ENCODE results near the gene TOGARAM2. TPM values are rescaled to one million over a fixed set of nuclear protein-coding genes. Genes with fewer than 3 reads are reported as not detected.

Gene TOGARAM2
- total and polyA plus RNA-seq, 10 of the 15 experiments (the other 5 are each of a cell fraction or from before 2014, with no cell fraction given) = 0.01 to 0.06 (median 0.03) TPM; not detected in 7

GRCh38 chr2:29057006-29057405, 75.9 kb downstream of the TOGARAM2 start:
- WGBS (ENCODE audit: insufficient coverage, insufficient replicate concordance, low lambda C conversion rate, missing lambda C conversion rate) = 64% methylated on average over 4 of the region's 4 CpGs
- H3K27ac ChIP-seq (ENCODE audit: control insufficient read depth, insufficient read depth) = no peak overlapping the region

More at GRCh38 chr2:29057006-29057405, 75.9 kb downstream of the TOGARAM2 start:
- Histone ChIP-seq H2AFZ (ENCODE audit: control insufficient read depth, low read depth, low read length) (no peak overlapping the region), H3K27me3 (replicated peaks in 1 of 2; ENCODE audit: control insufficient read depth in 2 of 2, insufficient read depth in 2 of 2, low read length in 1 of 2) (no peaks in the 10 kb centered on the region), H3K9ac (ENCODE audit: control insufficient read depth, insufficient read depth, low read length) (no peak overlapping the region), H3K9me3 (replicated peaks; ENCODE audit: control insufficient read depth, insufficient read depth, low read length) (no peaks in the 10 kb centered on the region), H3K36me3 (ENCODE audit: control insufficient read depth in 2 of 2, insufficient read depth in 2 of 2, low read length in 1 of 2) (no peaks in the 10 kb centered on the region), H3K4me1 (ENCODE audit: control insufficient read depth, insufficient read depth, low read length) (no peaks in the 10 kb centered on the region), H4K20me1 (ENCODE audit: control insufficient read depth, insufficient read depth) (no peaks in the 10 kb centered on the region), H3K4me3 (no peak overlapping the region), H3K79me2 (ENCODE audit: control insufficient read depth, insufficient read depth, low read length) (no peaks in the 10 kb centered on the region), H3K4me2 (ENCODE audit: control insufficient read depth, insufficient read depth) (no peak overlapping the region)
- ChIA-PET RAD21 (ENCODE audit: unreplicated experiment) (no interaction called here), SMC1A (ENCODE audit: uncharacterized antibody, unreplicated experiment) (interaction anchor here (1.9 kb wide), 1 partner anchor 20 kb away, joined by 4 read pairs; no protein-coding TSS in a partner anchor), CTCF (no interaction called here), POLR2A (no interaction called here)
- TF ChIP-seq, protein P1, sequence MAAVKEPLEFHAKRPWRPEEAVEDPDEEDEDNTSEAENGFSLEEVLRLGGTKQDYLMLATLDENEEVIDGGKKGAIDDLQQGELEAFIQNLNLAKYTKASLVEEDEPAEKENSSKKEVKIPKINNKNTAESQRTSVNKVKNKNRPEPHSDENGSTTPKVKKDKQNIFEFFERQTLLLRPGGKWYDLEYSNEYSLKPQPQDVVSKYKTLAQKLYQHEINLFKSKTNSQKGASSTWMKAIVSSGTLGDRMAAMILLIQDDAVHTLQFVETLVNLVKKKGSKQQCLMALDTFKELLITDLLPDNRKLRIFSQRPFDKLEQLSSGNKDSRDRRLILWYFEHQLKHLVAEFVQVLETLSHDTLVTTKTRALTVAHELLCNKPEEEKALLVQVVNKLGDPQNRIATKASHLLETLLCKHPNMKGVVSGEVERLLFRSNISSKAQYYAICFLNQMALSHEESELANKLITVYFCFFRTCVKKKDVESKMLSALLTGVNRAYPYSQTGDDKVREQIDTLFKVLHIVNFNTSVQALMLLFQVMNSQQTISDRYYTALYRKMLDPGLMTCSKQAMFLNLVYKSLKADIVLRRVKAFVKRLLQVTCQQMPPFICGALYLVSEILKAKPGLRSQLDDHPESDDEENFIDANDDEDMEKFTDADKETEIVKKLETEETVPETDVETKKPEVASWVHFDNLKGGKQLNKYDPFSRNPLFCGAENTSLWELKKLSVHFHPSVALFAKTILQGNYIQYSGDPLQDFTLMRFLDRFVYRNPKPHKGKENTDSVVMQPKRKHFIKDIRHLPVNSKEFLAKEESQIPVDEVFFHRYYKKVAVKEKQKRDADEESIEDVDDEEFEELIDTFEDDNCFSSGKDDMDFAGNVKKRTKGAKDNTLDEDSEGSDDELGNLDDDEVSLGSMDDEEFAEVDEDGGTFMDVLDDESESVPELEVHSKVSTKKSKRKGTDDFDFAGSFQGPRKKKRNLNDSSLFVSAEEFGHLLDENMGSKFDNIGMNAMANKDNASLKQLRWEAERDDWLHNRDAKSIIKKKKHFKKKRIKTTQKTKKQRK (IDR thresholded peaks at IDR 0.05; ENCODE audit: low read depth, low read length) = no peak
- TF ChIP-seq TCF3 (IDR thresholded peaks at IDR 0.05; ENCODE audit: borderline replicate concordance, insufficient read depth, low read depth, low read length) (no peak), ATF3 (IDR thresholded peaks at IDR 0.05; ENCODE audit: borderline replicate concordance, extremely low read depth, low read depth, low read length) (no peak), SKIL (IDR thresholded peaks at IDR 0.05; ENCODE audit: low read depth, poor library complexity, severe bottlenecking) (no peak), CHD2 (IDR thresholded peaks at IDR 0.05; ENCODE audit: borderline replicate concordance, low read depth, low read length) (no peak), RAD21 (IDR thresholded peaks at IDR 0.05; ENCODE audit: insufficient read depth, low read depth, low read length) (no peak), HCFC1 (IDR thresholded peaks at IDR 0.05; ENCODE audit: low read length) (no peak), IRF4 (IDR thresholded peaks at IDR 0.05; ENCODE audit: low read depth, low read length) (no peak), ASH2L (IDR thresholded peaks at IDR 0.05; ENCODE audit: borderline replicate concordance, low read depth) (no peak)
- TF ChIP-seq, protein P2, sequence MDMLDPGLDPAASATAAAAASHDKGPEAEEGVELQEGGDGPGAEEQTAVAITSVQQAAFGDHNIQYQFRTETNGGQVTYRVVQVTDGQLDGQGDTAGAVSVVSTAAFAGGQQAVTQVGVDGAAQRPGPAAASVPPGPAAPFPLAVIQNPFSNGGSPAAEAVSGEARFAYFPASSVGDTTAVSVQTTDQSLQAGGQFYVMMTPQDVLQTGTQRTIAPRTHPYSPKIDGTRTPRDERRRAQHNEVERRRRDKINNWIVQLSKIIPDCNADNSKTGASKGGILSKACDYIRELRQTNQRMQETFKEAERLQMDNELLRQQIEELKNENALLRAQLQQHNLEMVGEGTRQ (IDR thresholded peaks at IDR 0.05; ENCODE audit: borderline replicate concordance, low read depth, low read length) = no peak
- TF ChIP-seq, protein P3, sequence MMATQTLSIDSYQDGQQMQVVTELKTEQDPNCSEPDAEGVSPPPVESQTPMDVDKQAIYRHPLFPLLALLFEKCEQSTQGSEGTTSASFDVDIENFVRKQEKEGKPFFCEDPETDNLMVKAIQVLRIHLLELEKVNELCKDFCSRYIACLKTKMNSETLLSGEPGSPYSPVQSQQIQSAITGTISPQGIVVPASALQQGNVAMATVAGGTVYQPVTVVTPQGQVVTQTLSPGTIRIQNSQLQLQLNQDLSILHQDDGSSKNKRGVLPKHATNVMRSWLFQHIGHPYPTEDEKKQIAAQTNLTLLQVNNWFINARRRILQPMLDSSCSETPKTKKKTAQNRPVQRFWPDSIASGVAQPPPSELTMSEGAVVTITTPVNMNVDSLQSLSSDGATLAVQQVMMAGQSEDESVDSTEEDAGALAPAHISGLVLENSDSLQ (IDR thresholded peaks at IDR 0.05) = no peak
- no peak for FAIRE-seq
- intact Hi-C loops (cut with micrococcal nuclease; ENCODE audit: unreplicated experiment) (no loop called here), in situ Hi-C loops (cut with MboI) (no loop called here)
- no peak for ATAC-seq
- no TSS peak for BruUV-seq (replicated peaks)
- no peak for DNase-seq (ENCODE audit: low read depth, low spot score)
